Measurements from ENCODE around the gene DDX27. TPM values are rescaled to one million over a fixed set of nuclear protein-coding genes. Genes with fewer than 3 reads are reported as not detected.

Gene DDX27
- total and polyA plus RNA-seq, 3 donors from 2014 or later = 53.3 to 58.3 (median 54.1) TPM

DNA sequence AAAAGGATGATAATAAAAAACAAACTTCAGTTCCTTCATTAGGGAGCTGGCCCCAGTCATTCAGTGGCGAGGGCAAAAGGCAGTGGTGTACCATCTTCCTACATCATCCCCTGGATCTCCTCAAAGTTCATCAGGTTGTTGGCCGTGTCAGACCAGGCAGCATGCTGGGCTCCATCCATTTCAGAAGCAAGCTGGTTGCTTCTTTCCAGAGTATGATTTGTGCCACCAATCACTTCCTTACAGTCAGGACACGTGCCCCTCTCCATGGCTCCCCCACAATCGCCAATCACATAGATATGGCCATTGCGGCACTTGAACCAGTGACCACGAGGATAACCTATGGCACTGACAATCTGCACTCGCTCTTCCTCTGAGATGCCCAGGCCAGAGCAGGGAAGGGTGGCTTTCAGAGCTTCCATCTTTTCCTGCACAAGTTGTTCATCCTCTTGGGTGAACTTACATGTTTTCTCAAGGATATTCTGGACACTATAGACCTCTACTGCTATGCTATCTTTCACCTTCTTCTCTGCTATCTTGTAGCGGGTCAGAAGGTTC, 28.0 kb downstream of the DDX27 start:
- no peaks in the 10 kb centered on the region for H3K9me3 ChIP-seq
- H3K4me3 ChIP-seq = no peak overlapping the region
- no peak overlapping the region for H3K27ac ChIP-seq
- H3K36me3 ChIP-seq (ENCODE audit: low read depth, missing control alignments) = no peaks in the 10 kb centered on the region
- intact Hi-C loops (cut with DNase I; ENCODE audit: low total_unique reads) = loop anchor here (10.0 kb wide), 1 partner anchor 78 kb away; no protein-coding TSS in a partner anchor
- no peaks in the 10 kb centered on the region for H3K4me1 ChIP-seq
- 91 to 95% methylated on average over 8 of the region's 8 CpGs for WGBS, 2 donors
- DNase-seq = no peak
- no peaks in the 10 kb centered on the region for H3K27me3 ChIP-seq
- TF ChIP-seq, protein P1, sequence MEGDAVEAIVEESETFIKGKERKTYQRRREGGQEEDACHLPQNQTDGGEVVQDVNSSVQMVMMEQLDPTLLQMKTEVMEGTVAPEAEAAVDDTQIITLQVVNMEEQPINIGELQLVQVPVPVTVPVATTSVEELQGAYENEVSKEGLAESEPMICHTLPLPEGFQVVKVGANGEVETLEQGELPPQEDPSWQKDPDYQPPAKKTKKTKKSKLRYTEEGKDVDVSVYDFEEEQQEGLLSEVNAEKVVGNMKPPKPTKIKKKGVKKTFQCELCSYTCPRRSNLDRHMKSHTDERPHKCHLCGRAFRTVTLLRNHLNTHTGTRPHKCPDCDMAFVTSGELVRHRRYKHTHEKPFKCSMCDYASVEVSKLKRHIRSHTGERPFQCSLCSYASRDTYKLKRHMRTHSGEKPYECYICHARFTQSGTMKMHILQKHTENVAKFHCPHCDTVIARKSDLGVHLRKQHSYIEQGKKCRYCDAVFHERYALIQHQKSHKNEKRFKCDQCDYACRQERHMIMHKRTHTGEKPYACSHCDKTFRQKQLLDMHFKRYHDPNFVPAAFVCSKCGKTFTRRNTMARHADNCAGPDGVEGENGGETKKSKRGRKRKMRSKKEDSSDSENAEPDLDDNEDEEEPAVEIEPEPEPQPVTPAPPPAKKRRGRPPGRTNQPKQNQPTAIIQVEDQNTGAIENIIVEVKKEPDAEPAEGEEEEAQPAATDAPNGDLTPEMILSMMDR (IDR thresholded peaks at IDR 0.05) = no peak
- TF ChIP-seq POLR2A (IDR thresholded peaks at IDR 0.05) = no peak

DNA sequence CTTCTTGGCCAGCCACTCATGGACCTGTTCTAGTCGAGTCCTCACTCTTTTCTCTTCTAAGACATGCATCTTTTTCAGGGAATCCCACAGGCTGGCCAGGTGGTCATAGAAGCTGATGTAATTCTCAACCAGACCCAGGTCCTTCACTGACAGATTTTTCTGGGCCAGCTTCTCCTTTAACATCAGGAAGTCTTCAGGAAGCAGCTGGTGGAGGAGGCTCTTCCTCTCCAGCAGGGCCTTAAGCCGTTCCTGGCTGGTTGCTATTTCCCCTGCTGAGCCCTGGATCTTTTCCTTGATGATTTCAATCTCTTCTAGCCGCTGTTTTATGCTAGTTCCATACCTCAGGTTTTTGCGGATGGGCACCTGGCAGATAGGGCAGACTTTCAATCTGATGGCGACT, 28.6 kb downstream of the DDX27 start:
- no peaks in the 10 kb centered on the region for H3K27me3 ChIP-seq
- no peaks in the 10 kb centered on the region for H3K9me3 ChIP-seq
- H3K4me3 ChIP-seq = no peak overlapping the region
- H3K36me3 ChIP-seq (ENCODE audit: low read depth, missing control alignments) = no peaks in the 10 kb centered on the region
- no peak for DNase-seq
- no peaks in the 10 kb centered on the region for H3K4me1 ChIP-seq
- intact Hi-C loops (cut with DNase I; ENCODE audit: low total_unique reads) = loop anchor here (10.0 kb wide), 1 partner anchor 77 kb away; no protein-coding TSS in a partner anchor
- WGBS, 2 donors = 68 to 82% methylated on average over 5 of the region's 5 CpGs
- H3K27ac ChIP-seq = no peak overlapping the region
- TF ChIP-seq, protein P1 (IDR thresholded peaks at IDR 0.05) = no peak
- TF ChIP-seq POLR2A (IDR thresholded peaks at IDR 0.05) = no peak

DNA sequence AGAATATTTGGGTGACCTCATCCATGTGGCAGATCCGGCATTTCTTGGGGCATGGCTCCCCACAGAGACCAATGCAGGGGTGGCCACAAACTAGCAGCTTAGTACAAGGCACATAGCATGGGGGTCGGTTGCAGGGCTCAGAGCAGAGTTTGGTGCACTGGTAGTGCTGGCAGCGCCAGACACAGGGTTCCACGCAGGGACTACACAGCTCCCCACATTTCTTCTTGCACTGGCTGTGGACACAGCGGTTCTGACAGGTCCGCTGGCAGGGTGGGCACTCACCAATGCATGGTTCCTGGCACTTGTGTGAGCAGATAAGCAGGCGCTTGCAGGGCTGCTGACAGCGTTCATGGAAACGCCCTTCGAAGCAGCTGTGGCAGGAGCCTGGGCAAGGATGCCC, 29.1 kb downstream of the DDX27 start:
- DNase-seq = no peak
- Histone ChIP-seq H3K27me3 (no peaks in the 10 kb centered on the region), H3K36me3 (ENCODE audit: low read depth, missing control alignments) (no peaks in the 10 kb centered on the region), H3K4me3 (no peak overlapping the region), H3K4me1 (no peaks in the 10 kb centered on the region), H3K27ac (no peak overlapping the region), H3K9me3 (no peaks in the 10 kb centered on the region)
- TF ChIP-seq, protein P1 (IDR thresholded peaks at IDR 0.05) = no peak
- no peak for TF ChIP-seq POLR2A (IDR thresholded peaks at IDR 0.05)
- 92 to 98% methylated on average over 9 to 10 of the region's 10 CpGs for WGBS, 2 donors
- intact Hi-C loops (cut with DNase I; ENCODE audit: low total_unique reads) = loop anchor here (10.0 kb wide), 1 partner anchor 76 kb away; no protein-coding TSS in a partner anchor

DNA sequence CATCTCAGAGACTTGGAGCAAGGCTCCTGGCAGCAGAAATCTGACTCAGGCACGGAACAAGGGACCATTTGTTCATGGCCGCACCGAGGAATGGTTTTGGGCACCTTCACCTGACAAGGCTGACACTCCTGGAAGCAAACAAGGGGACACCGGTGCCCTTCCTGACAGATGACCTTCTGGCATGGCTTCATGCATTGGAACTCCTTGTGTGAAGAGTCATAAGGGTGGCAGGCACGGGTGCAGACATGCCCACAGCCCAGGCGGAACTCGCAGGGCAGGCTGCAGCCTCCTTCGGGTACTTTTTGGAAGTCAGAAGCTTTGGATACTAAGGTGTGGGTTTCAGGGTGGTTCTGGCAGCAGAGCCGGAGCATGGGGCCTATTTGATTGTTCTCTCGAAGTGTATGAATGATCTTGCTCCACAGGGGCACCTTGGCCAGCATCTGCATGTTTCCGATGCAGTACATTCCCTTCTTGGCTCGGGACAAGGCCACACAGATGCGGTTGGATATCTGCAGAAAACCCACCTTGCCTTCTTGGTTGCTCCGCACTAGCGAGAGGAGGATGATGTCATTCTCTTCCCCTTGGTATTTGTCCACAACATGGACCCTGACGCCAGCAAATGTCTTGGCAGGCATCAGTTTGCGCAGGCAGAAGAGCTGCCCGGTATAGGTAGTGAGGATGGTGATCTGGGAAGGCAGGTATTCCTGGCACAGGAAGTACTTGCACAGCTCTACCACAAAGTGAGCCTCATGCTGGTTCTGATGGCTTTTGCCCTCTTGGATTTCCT, 29.9 kb downstream of the DDX27 start:
- no peak for DNase-seq
- H3K4me3 ChIP-seq = no peak overlapping the region
- WGBS, 2 donors = 76 to 84% methylated on average over 13 to 18 of the region's 18 CpGs
- no peak overlapping the region for H3K27ac ChIP-seq
- H3K36me3 ChIP-seq (ENCODE audit: low read depth, missing control alignments) = no peaks in the 10 kb centered on the region
- H3K27me3 ChIP-seq = no peaks in the 10 kb centered on the region
- H3K4me1 ChIP-seq = no peaks in the 10 kb centered on the region
- intact Hi-C loops (cut with DNase I; ENCODE audit: low total_unique reads) = loop anchor here (10.0 kb wide), 1 partner anchor 76 kb away; no protein-coding TSS in a partner anchor
- no peaks in the 10 kb centered on the region for H3K9me3 ChIP-seq
- TF ChIP-seq, protein P1 (IDR thresholded peaks at IDR 0.05) = no peak
- TF ChIP-seq POLR2A (IDR thresholded peaks at IDR 0.05) = no peak
